IPS-NIHi7 (cell line): ENCODE results near the gene ITM2C.

Experiments used
- DNase-seq: peaks from one replicate; pipeline ENCODE4 v3.0.0; 2012; ENCODE audit warnings: mixed read lengths; ENCODE audit errors: extremely low spot score

ITM2C gene

DNA sequence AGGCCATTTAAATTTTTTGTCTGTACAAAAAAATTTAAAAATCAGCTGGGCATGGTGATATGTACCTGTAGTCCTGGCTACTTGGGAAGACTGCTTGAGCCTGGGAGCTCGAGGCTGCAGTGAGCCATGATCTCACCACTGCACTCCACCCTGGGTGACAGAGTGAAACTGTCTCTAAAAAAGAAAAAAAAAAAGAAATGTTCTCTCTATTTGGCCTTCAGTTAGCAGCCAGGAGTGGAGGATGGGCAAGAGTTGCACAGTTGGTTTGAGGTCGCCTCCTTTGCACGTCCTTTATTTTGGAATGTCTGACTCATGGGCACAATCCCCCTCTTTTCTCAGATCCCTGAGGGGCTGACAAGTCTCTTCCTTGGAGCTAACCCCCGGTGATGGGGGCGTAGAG is 26.3 kb downstream of the ITM2C start:
- DNase-seq = no peak

- no peak for DNase-seq
Observed at GRCh38 chr2:230891509-230891908, 26.8 kb downstream of the ITM2C start.

GRCh38 chr2:230893338-230893737 is 28.6 kb downstream of the ITM2C start:
- no peak for DNase-seq

GRCh38 chr2:230893841-230894781 is 29.4 kb downstream of the ITM2C start:
- no peak for DNase-seq

DNA sequence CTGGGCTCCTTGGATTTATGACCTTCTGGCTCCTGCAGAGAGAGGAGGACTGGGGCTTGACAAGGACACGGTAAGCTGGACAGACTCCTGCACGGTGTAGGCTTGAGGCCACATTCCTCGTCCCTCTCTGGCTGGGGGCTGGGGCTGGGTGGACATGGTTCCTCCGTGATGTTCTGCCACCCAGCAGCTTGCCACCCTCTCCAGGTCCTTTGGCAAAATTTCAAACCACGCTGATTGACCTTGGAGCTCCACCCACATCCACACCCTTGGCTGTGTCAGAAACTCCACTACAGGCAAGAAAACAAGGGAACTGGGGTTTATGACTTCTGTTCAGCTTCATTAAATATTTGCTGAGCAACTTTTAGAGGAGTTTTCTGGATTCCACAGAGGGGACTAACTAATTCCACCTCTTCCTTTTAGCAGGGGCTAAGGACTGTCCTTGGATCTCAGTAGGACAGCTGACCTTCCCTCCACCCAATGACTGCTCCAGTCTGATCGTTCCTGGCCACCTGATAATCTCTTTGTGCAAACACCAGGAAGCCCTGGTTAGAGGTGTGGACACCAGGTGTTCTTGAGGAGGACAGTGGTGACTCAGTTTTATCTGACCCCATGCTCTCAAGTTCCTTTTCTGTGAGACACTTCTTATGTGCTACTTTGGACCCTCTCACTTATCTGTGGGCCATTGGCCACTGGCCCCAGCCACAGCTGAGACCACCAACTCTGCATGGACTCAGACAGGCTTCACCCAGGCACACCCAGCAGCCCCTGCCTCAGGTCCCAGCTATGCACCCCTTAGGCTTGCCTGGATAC is 31.0 kb downstream of the ITM2C start:
- no peak for DNase-seq

DNA sequence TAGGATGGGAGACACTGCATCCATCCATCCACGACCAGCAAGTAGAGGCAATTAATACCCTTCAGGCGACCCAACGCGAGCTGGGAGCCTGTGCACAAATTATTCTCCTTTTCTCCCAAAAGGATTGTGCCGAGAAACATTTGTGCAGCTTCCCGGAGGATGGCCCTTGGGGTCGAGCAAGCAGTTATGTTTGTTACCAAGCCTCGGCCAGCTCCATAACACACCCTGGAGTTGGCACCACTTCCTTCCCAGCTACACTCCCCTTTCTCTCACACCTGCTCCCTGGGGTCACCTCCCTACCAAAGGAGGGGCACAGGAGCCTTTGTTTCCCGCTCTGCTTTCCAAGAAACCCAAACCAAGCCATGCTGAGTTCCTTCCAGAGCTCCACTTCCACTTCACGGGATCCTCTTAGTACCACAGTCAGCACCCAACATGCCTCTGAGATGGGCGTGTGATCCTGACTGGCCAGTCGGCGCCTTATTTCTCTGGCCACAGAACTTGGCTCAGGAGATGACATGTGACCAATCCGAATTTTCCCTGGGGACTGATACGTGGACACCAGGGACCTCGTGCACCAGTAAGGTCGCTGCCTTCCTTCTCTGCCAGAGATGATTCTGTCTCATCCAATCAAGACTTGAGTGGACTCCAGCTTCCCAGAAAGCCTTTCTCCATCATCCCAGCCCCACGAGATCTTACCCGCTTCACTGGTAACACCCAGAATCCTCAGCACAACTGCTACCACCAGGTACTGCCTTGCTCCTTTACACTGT is 31.8 kb downstream of the ITM2C start:
- DNase-seq = no peak

DNA sequence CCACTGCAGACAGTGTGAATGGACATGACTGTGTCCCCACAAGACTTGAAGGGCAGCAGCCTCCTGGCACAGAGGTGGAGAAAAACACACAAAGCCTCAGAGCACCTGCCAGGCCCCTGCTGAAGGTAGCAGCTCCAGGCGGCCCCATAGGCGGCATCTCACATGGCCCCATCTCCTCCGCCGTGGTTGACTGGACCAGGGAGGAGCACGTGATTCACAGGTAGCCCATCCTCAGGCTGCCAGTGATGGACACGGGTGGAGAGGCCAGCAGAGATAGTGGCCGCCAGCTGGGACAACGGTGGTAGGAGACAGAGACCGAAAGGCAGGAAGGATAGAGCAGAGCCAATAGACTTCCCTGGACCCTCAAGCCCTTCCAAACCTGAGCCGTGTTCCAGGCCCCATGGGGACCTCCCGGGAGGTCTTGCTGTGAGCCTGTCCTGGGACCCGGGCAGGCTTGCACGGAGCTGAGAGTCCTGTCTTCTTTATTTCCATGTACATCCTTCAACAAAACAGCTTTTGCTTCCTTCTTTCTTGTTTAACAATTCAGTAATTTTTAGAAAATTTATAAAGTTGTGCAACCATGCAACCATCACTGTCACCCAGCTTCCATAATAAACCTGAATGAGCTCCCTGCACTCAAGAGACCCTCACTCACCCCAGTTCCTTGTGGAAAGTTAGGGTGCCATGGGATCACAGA is 33.4 kb downstream of the ITM2C start:
- no peak for DNase-seq

GRCh38 chr2:230898713-230899091 is 34.0 kb downstream of the ITM2C start:
- DNase-seq = no peak

GRCh38 chr2:230899287-230899686 is 34.5 kb downstream of the ITM2C start:
- peak; percentile 38 for DNase-seq

- DNase-seq = no peak
Observed at GRCh38 chr2:230899786-230900185, 35.0 kb downstream of the ITM2C start.

- no peak for DNase-seq
Observed at GRCh38 chr2:230900336-230900995, 35.7 kb downstream of the ITM2C start.

GRCh38 chr2:230901006-230901405 is 36.3 kb downstream of the ITM2C start:
- DNase-seq = no peak

- peak; percentile 87 for DNase-seq
Observed at GRCh38 chr2:230902180-230902899, 37.6 kb downstream of the ITM2C start.

- no peak for DNase-seq
Observed at GRCh38 chr2:230903231-230904150, 38.7 kb downstream of the ITM2C start.

DNA sequence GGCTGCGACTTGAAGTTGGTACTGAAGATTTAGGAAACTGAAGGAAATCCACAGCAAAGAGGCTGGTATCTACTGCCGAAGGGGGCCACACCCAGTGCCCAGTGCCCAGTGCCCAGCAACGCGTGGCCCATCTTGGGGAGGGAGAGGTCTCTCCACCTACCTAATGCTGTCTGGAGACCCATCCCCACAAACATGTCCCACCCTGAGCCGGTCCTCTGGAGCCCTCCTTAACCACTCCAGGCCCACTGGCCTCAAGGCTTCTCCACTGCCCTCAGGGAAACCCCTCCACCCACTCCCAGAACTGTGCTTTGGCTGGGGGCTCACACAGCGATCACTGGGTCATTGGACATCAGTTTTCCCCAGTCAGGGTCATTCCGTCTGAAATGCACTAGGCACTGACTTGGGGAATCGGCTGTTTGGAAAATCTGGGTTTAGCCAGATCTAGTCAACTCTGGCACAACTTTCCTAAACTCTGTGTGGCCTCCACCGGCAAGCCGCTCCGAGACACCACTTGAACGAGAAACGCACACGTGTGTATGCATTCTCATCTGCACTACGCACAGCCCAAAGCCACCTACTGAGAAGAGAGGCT is 40.2 kb downstream of the ITM2C start:
- DNase-seq = no peak

GRCh38 chr2:230905448-230906421 is 41.0 kb downstream of the ITM2C start:
- DNase-seq = no peak

GRCh38 chr2:230906471-230907230 is 41.9 kb downstream of the ITM2C start:
- no peak for DNase-seq
